GM19463 (cell line): Measurements from ENCODE around the gene HSD17B10.
"Not testable (repeated sequence)": the region's sequence is repeated elsewhere in the genome, so short reads cannot be mapped to it uniquely, and the experiment has no call there.

Experiments
- ATAC-seq: cut with Tn5 transposase; IDR thresholded peaks from one replicate; pipeline ENCODE4 v1.9.1; 2021; ENCODE audit warnings: mild to moderate bottlenecking, moderate library complexity; ENCODE audit not compliant: unreplicated experiment

HSD17B10 gene

DNA sequence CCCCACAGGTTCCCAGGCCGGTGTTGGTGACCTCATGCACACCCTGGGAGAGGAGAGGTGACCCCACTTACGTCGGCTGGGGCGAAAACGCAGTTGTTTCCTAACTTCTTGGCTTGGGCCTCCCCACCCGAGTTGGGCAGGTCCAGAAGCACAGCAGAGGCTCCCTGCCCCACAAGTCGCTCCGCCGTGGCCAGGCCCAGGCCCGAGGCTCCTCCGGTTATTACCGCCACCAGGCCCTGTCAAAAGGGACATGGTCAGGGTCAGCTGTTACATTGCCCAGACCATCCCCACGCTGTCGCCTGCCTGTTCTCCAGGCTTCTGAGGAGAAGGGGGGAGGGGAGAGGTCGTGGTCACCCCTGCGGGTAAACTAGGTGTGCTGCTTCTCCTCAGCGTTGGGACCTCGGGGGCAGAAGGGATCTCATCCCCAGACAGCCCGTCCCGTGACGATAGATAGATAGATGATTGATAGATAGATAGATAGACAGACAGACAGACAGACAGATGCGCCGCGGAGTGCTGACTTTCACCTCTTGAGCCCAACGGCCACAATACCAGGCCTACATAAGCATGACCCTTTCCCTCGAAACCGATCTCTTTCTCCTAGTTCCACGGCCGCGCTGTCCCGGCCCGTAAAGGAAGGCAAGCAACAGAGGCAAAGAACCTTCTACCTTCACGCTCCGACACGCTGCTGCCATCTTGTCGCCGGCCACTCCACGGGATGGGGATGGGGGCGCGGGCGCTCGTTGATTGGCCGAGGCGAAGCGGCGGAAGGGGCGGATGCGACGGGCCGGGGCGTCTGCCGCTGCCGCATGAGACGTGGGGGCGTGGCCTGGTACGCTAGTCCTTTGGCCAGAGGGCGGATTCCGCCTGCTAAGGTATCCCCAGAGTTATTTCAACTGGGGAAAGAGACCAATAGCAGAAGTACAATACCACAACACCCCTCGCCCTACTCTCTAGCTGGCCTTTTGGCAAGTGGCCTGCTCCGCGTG, at the start of gene HSD17B10:
TSS of gene HSD17B10 (minus strand) at position 720 of the 989 bp plus-strand sequence. CDS start at position 695, 25 bp downstream.
- ATAC-seq = peak; percentile 94

DNA sequence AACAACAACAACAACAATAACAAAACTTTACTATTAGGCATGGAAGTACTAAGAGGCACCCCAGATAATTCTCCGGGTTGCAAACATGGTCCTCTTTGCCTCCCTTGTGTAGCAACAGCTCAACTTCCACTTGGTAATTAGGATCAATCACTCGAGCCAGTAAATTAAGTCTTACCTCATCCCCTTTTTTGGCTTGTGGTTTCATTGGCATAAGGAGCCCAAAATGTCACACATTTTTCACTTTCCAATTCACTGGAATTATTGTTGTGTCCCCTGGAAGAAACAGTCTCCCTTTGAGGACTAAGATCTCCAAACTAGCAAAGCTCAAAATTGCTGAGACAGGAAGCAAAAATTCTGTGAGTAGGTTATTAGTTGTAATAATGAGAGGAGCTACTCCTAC, 49.2 kb upstream of the HSD17B10 start:
- no peak for ATAC-seq

DNA sequence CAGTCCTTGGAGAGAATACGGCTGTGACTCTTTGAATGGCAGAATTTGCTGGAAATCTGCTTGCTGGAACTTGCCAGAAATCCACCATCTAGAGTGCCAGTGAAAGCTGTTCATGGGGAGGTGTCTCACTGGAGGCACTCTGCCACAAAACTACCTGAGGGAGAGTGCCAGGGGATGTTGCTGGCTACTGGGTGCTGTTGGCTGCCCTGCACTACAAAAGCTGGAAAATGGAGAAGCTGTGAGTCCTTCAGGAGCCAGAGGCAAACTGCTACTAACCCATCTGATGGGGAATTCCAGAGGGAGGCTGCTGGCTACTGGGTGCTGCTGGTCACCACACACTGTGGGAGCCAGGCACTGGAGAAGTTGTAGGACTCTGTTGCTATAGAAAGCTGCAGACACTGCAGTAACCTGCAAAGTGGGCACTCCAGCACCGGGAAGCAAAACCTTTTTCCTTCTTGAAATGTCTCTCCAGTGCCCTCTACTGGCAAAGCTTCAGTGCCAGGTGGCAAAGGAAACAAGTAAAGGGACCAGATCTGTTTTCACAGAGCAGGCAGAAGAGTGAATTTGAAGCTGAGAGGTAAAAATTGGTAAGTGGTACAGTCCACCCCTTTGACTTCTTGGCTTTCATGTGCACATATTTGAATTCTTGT, 47.8 kb upstream of the HSD17B10 start:
- no peak for ATAC-seq

DNA sequence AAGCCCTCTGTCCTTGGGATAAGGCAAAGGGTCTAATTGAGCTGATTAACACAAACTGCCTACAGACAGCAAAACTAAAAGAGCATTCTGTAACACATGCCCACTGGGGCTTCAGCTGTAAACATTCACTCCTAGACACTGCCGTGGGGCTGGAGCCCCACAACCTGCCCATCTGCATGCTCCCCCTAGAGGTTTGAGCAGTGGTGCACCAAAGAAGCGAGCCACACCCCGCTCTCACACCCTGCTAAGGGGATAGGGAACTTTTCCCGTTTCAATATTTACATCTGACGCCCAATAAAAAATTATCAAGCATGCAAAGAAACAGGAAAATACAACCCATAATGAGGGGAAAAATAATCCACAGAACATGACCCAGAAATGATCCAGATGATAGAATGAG, 46.9 kb upstream of the HSD17B10 start:
- no peak for ATAC-seq

DNA sequence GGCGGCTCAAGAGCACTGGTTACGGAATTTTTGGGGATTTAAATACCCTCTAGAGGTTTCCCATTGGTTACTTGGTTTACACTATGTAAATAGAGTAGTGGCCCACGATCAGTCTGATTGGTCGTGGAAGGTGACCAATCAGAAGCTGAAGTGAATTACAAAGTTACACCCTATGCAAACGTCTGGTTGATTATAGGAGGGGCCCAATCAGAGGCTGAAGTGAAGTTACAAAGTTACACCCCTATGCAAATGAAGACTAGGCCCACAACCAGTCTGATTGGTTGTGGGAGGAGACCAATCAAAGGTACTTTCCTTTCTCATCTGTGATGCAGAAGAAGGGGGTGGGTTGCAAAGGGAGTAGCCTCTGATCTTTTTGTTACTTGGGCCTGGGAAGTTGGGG, 45.1 kb upstream of the HSD17B10 start:
- ATAC-seq = no peak

DNA sequence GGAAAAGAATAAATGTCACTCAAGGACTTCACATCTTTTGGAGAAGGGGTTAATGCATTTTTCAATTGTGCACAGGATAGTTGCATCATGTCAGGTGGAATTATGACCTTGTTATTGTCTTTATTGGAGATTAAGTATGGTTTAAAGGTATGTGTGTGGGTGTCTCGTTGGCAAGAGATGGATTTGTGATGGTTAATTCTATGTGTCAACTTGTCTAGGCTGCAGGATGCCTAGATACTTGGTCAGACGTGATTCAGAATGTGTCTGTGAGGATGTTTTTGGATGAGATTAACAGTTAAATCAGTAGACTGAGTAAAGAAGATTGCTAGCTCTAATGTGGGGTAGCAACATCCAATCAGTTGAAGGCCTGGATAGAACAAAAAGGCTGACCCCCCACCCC, 42.2 kb upstream of the HSD17B10 start:
- ATAC-seq = no peak

DNA sequence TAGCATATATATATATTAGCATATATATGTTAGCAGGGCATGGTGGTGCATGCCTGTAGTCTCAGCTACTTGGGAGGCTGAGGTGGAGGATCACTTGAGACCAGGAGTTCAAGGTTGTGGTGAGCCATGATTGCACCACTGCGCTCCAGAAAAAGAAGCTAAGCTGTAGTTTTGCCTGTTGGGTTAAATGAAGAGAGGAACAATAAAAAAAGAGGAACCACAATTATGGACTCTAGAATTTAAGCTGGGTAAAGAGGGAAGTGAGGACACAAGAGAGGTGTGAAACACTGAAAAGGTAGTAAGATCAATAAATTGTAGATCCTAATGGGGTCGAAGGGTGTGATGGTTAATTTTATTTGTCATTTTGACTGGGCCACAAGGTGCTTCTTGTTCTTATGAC, 40.5 kb upstream of the HSD17B10 start:
- no peak for ATAC-seq

DNA sequence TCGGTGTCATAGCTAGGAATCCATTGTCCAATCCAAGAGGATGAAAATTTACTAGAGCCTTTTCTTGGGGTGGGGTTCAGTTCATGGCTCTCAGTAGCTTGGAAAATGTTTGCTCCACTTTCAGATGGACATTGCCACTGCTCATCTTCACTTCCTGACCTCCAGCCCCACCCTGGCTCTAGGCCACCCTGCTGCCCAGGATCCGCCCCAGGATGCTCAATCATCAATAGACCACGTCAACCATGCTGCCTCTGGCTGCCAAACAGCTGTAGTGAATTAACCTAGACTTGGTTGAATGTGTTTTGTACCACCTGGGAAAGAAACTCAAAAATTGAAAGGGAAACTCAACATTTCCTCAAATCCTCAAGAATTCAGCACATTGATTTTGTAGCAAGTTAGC, 37.2 kb upstream of the HSD17B10 start:
- ATAC-seq = no peak

DNA sequence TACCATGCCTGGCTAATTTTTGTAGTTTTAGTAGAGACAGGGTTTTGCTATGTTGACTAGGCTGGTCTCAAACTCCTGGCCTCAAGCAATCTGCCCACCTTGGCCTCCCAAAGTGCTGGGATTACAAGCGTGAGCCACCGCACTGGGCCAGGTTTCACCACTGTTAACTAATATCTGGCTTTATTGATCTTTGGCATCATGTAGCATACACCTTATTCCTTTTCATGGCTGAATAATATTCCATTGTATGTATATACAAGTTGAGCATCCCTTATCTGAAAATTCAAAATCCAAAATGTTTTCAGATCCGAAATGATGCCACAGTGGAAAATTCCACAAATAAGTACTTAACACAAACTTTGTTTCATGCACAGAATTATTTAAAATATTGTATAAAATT, 34.5 kb upstream of the HSD17B10 start:
- ATAC-seq = not testable (repeated sequence)

DNA sequence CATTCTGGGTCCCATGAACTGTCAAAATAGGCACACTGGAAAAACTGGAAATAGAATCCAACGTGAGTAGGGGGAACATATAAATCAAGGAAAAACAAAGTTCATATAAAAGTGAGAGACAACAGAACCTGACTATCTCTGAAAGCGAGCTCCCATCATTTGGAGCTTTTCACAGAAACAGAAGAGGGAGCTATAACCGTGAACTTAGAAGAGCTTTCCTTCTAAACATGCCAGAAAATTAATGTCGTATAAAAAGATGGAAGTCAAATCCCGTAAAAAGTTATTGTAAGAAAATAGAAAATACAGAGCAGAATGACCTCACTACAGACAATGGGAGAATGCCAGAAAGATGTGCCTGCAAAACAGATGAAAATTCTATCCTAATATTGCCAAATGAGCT, 23.9 kb upstream of the HSD17B10 start:
- no peak for ATAC-seq

DNA sequence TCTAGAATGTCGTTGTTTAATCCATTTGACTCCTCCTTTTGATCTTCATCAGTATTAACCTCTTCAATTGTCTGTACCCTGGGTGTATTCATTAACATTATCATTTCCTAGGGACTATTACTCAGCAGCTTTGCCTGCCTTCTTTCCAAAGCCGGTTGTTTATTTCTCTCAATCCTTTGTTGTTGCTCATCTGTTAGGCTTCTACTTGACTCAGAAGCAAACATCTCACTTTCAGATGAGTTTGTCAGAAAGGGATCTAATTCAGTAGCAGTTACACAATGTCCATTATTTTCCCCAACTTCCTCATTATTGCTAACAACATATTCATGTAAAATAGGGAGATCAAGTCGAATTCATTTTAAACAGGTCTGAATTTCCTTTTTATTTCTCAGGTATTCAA, 22.1 kb upstream of the HSD17B10 start:
- ATAC-seq = no peak

DNA sequence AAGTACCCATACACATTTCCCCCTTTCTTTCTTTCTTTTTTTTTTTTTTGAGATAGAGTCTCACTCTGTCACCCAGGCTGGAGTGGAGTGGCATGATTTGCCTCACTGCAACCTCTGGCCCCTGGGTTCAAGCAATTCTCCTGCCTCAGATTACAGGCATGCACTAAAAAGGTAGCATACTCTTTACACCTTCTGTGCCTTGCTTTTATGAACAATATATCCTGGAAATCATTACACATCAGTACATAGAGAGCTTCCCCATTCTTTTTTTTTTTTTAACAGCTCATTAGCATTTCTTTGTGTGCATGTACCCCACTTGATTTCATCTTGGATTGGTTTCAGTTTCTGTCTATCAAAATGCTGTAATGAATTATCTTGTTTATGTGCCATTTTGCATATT, 18.6 kb upstream of the HSD17B10 start:
- ATAC-seq = no peak

DNA sequence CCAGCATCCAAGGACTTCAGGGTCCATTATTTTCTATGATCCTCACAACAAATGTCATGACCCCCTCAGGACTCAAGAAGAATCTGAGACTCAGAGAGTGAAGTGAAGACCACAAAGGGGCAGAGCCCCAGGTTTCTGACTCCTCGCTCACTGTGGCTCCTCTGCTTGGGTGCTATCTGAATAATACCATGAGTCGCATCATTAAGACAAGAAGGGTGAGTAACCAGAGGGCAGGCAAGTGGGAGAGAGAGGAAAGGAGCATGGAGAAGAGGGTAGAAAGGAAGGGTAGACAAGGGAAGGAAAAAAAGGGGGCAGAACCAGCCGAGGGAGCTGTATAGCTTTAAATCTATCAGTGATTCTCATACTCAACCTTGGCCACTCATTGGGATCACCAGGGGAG, 15.5 kb upstream of the HSD17B10 start:
- no peak for ATAC-seq

DNA sequence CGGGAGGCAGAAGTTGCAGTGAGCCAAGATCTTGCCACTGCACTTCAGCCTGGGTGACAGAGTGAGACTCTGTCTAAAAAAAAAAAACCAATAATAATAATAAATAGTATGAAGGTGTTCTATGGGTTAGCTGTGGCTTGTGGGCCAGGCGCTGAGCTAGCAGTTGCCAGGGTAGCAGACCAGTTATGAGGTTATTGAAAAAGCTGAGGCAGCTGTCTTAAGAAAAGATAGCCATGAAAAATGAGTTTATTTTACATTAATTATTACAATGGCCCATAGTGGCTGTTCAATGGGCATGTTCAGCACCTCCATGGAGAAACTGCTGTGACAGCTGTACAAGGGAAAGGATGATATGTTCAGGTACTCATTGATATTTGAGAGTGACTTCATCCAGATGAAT, 13.3 kb upstream of the HSD17B10 start:
- no peak for ATAC-seq

DNA sequence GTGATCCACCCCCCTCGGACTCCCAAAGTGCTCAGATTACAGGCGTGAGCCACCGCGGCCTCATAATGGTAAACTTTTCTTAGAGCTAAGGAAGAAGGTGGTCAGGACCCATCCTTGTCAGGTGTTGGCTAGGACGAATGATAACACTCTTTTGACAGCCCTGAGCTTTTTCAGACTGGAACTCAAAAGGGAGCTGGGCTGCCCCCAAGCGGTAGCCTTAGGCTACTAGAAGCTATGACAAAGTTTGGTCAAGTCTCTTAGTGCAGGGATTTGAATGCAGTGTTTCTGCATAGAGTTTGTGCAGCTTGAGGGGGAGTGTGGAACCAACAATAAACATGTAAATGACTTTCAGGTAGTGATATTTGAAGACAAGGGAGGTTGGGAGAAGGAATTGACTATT, 11.8 kb upstream of the HSD17B10 start:
- ATAC-seq = no peak

DNA sequence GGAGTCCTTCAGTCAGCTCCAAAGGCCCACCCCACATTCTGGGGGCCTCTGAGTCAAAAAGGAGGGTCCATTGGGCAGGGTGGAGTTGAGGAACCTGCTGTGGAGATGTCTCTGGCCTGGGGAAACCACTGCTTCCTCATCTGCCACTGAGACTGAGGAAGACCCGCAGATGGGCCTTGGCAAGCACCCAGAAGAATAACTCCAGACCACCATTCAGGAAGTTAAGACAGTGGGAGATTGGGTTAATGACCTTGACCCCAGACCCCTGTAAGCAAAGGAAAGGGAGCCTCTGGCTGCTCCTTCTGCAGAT, 8.1 kb upstream of the HSD17B10 start:
- ATAC-seq = no peak

DNA sequence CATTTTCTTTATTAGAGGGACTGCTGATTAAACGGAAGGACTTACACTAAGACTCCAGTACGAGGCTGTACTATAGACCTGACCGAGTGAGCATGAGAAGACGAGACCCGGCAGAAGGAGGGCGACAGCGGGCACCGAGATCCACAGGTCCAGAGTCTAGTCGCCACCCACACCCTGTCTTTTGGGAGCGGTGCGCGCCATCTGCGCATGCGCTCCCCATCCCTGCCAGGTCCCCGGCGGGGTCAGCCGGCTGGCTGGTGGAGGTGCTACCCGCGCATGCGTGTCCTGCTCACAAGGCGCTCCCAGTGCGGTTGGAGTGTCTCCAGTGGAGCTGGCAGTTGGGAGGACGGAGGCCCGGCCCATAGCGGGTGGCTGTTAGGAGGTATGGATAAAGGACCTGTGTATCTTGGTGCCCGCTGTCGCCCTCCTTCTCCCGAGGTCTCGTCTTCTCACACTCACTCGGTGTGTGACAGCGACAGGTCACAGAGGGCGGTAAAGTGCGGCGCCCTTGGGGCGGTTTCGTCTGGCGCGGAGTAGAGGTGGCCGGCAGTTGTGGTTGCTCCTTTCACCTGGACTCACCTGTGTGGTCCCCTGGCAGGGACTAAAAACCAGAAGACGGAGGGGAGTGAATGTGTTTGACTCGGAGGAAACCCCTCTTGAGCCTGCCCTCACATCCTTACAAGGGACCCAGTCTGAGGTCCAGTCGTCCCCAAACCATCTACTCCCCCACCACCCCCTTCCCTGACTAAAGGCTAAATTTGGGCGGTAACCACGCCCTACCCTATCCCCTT, 7.6 kb upstream of the HSD17B10 start:
- peak; percentile 85 for ATAC-seq

DNA sequence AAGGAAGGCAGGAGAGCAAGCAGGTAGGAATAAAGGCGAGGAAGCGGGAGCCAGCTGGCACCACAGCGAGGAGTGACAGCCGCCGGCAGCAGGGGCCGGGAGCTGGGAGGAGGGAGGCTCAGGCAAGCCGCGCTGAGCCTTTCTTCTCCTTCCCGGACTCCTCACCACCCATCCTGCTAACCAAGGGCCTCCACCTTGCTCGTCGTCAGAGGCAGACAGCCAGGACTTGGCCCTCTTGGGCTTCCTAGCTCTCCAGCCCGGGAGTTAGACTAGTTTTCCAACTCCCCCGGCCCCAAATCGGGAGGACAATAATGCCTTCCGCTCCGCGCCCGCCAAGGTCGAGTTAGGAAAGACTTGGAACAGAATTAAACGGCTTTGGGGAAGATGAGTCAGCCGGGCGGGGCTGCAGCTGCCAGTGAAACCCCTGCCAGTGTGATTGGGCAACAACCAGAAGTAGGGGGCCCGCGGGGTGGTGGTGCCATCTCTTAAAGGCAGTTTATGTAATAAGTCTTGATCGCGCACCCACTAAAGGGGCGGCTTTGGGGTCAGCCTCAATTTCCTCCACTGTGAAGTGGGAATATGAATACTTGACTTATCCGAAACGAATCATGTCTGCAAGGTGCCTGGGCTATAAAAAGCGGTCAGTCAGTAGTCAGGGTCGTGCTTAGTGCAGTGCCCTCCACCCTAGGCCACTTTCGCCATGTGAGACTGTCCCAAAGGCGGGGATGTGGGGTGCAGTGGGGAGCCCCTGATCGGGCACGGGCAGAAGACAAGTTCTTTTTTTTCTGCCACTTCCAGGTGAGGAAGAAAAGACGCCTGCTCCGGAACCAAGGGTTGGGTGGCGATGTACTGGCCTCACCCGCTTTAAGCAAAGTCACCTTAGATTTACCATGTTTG, 6.7 kb upstream of the HSD17B10 start:
- no peak for ATAC-seq

DNA sequence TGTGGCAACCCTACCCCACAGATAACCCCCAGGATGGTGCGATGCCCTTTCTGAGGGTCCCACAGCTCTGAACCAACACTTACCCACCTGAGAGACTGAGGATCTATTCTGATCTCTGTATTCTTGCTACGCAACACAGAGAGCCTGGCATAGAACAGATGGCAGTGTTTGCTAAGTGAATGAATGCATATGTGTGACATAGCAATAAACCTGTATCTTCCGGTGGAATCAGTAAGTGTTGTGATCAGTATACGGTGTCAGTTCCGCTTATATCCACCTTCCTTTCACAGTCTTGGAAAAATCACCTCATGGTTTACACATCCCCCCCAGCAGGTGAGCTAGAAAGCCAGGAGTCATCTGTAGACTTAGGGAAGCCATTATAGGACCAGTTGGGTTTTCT, 5.9 kb upstream of the HSD17B10 start:
- ATAC-seq = no peak

DNA sequence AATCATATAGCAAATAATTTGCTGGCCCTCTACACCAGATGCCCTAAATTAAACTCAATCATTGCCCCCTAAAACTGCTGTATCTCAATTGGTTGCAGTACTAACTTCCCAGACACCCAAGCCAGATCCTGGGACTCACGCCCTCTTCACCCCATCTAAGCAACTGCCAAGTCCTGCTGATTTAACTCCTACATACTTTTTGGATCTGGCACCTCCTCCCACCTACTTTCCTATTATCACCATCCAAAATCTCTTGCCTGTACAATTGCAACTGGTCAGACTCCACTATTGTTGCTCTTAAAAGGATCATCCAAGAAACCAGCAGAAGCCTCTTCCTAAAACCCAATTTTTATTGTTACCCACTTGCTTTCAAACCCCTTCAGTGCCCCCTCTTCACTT, 4.7 kb upstream of the HSD17B10 start:
- no peak for ATAC-seq
